Measurements from ENCODE around the gene RHAG.

DNA sequence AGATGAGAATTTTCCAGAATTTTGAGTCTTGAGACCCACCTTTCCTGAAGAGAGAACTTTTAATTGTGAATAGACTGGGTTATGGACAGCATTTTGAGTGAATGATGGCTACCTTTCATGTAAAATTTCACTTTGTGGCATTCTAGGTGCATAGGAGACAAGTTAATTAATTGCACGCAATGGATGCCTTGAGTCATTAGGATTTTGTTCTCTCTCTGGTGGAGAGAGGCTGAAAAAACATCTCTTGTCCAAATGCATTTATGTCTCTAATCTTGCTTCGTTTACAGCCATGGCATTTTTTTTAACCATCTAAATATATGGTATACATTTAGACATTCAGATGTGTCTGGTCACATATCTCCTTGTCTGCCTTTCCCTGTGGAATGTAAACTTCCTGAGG lies 3.1 kb downstream of the RHAG start:
- TF ChIP-seq, protein P1, sequence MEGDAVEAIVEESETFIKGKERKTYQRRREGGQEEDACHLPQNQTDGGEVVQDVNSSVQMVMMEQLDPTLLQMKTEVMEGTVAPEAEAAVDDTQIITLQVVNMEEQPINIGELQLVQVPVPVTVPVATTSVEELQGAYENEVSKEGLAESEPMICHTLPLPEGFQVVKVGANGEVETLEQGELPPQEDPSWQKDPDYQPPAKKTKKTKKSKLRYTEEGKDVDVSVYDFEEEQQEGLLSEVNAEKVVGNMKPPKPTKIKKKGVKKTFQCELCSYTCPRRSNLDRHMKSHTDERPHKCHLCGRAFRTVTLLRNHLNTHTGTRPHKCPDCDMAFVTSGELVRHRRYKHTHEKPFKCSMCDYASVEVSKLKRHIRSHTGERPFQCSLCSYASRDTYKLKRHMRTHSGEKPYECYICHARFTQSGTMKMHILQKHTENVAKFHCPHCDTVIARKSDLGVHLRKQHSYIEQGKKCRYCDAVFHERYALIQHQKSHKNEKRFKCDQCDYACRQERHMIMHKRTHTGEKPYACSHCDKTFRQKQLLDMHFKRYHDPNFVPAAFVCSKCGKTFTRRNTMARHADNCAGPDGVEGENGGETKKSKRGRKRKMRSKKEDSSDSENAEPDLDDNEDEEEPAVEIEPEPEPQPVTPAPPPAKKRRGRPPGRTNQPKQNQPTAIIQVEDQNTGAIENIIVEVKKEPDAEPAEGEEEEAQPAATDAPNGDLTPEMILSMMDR (conservative IDR thresholded peaks at IDR 0.05; ENCODE audit: low read depth in 2 of 2): no peak
- TF ChIP-seq POLR2AphosphoS5 (IDR thresholded peaks at IDR 0.05; ENCODE audit: low read depth): no peak
- no peak for TF ChIP-seq EZH2phosphoT487 (IDR thresholded peaks at IDR 0.05; ENCODE audit: unreplicated experiment)
- no peak for TF ChIP-seq JUNB (IDR thresholded peaks at IDR 0.05; ENCODE audit: unreplicated experiment)
- TF ChIP-seq, protein P2, sequence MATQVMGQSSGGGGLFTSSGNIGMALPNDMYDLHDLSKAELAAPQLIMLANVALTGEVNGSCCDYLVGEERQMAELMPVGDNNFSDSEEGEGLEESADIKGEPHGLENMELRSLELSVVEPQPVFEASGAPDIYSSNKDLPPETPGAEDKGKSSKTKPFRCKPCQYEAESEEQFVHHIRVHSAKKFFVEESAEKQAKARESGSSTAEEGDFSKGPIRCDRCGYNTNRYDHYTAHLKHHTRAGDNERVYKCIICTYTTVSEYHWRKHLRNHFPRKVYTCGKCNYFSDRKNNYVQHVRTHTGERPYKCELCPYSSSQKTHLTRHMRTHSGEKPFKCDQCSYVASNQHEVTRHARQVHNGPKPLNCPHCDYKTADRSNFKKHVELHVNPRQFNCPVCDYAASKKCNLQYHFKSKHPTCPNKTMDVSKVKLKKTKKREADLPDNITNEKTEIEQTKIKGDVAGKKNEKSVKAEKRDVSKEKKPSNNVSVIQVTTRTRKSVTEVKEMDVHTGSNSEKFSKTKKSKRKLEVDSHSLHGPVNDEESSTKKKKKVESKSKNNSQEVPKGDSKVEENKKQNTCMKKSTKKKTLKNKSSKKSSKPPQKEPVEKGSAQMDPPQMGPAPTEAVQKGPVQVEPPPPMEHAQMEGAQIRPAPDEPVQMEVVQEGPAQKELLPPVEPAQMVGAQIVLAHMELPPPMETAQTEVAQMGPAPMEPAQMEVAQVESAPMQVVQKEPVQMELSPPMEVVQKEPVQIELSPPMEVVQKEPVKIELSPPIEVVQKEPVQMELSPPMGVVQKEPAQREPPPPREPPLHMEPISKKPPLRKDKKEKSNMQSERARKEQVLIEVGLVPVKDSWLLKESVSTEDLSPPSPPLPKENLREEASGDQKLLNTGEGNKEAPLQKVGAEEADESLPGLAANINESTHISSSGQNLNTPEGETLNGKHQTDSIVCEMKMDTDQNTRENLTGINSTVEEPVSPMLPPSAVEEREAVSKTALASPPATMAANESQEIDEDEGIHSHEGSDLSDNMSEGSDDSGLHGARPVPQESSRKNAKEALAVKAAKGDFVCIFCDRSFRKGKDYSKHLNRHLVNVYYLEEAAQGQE (IDR thresholded peaks at IDR 0.05; ENCODE audit: unreplicated experiment): no peak
- TF ChIP-seq ZNF462 (CRISPR knock-in tag; IDR thresholded peaks at IDR 0.05): no peak
- TF ChIP-seq EZH2 (IDR thresholded peaks at IDR 0.05; ENCODE audit: low read depth, unreplicated experiment): no peak
- TF ChIP-seq CREB1 (CRISPR knock-in tag; IDR thresholded peaks at IDR 0.05; ENCODE audit: low read depth): no peak
- TF ChIP-seq, protein P3, sequence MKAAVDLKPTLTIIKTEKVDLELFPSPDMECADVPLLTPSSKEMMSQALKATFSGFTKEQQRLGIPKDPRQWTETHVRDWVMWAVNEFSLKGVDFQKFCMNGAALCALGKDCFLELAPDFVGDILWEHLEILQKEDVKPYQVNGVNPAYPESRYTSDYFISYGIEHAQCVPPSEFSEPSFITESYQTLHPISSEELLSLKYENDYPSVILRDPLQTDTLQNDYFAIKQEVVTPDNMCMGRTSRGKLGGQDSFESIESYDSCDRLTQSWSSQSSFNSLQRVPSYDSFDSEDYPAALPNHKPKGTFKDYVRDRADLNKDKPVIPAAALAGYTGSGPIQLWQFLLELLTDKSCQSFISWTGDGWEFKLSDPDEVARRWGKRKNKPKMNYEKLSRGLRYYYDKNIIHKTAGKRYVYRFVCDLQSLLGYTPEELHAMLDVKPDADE (IDR thresholded peaks at IDR 0.05): no peak
- no peak for TF ChIP-seq STAT1 (IDR thresholded peaks at IDR 0.05; ENCODE audit: unreplicated experiment)

All from GM23338 (cell line).